Lower leg skin (tissue), 3 donors: ENCODE results near the gene FYB2.

ENCODE experiments used
- POLR2A ChIP-seq, 2 donors: fragments of 450-650 bp; IDR thresholded peaks; one replicate each; pipeline ENCODE4 v1.6.1; 2016 to 2017; ENCODE audit warnings: antibody characterized with exemption in 2 of 2, mild to moderate bottlenecking in 1 of 2, moderate library complexity in 1 of 2
- TF ChIP-seq, protein P1 (sequence below), 3 donors: fragments of 450-650 bp; IDR thresholded peaks; one replicate each; pipeline ENCODE4 v1.5.1; 2016; ENCODE audit warnings: antibody characterized with exemption in 3 of 3, mild to moderate bottlenecking in 3 of 3, moderate library complexity in 2 of 3

DNA sequence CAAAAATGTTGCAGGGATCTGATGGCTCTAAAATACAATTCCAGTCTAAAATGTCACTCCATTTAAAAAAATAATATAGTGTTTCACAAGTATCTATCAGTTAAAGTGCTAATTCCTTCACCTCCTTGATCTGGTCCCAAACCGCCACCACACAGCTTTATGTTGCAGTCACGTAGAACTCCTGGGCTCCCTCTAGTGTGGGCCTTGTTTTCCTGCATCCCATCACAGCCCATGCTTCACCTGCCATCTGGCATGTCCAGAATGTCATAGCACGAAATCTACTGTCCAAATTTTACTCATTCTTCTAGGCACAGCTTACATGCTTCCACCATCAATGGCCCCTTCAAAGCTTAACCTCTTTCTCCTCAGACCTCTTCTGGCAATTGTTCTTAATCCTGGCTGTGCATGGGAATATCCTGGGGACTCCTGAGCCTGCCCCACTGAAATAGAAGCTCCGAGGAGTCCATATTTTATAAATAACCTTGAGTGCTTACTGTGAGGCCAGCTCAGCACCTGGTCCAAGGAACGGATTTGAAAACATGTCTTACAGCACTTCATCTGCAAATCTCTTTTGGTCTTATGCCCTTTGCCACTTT lies 15.5 kb downstream of the FYB2 start:
- TF ChIP-seq, protein P1, sequence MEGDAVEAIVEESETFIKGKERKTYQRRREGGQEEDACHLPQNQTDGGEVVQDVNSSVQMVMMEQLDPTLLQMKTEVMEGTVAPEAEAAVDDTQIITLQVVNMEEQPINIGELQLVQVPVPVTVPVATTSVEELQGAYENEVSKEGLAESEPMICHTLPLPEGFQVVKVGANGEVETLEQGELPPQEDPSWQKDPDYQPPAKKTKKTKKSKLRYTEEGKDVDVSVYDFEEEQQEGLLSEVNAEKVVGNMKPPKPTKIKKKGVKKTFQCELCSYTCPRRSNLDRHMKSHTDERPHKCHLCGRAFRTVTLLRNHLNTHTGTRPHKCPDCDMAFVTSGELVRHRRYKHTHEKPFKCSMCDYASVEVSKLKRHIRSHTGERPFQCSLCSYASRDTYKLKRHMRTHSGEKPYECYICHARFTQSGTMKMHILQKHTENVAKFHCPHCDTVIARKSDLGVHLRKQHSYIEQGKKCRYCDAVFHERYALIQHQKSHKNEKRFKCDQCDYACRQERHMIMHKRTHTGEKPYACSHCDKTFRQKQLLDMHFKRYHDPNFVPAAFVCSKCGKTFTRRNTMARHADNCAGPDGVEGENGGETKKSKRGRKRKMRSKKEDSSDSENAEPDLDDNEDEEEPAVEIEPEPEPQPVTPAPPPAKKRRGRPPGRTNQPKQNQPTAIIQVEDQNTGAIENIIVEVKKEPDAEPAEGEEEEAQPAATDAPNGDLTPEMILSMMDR (IDR thresholded peaks at IDR 0.05) = no peak
- TF ChIP-seq POLR2A (IDR thresholded peaks at IDR 0.05) = no peak
